Natural killer cell treated with Interleukin-12 subunit alpha and Interleukin-12 subunit beta and Interleukin-15 and Interleukin-18, amount 100 ng/mL, for 72 hours (primary cell): Measurements from ENCODE around the gene GATAD2B. TPM values are rescaled to one million over a fixed set of nuclear protein-coding genes. Genes with fewer than 3 reads are reported as not detected.

Experiments
- ATAC-seq, 2 donors: fragments of 150-1000 bp; cut with Tn5 transposase in 1 of 2; sonication (Bioruptor Pico), chemical (Tn5 transposase) in 1 of 2; 2 replicates each; pipeline ENCODE4 v1.10.0; 2021
- DNase-seq: peaks from one replicate; pipeline ENCODE4 v3.0.0; 2022; ENCODE audit warnings: low spot score
- H3K27ac Mint-ChIP-seq, 2 donors: 1 replicate in 1 of 2; 2 replicates in 1 of 2; pipeline ENCODE4 v1.8.0; 2022; ENCODE audit warnings: mixed read lengths in 2 of 2, mild to moderate bottlenecking in 1 of 2, moderate library complexity in 1 of 2
- H3K27me3 Mint-ChIP-seq, 2 donors: 1 replicate in 1 of 2; 2 replicates in 1 of 2; pipeline ENCODE4 v1.8.0; 2022; ENCODE audit warnings: mixed read lengths in 2 of 2
- H3K36me3 Mint-ChIP-seq: one replicate; pipeline ENCODE4 v1.8.0; 2022; ENCODE audit warnings: mixed read lengths
- H3K4me1 Mint-ChIP-seq, 2 donors: 1 replicate in 1 of 2; 2 replicates in 1 of 2; pipeline ENCODE4 v1.8.0; 2022; ENCODE audit warnings: low read depth in 2 of 2, mixed read lengths in 2 of 2, mild to moderate bottlenecking in 1 of 2
- H3K4me3 Mint-ChIP-seq: one replicate; pipeline ENCODE4 v1.8.0; 2022; ENCODE audit warnings: mixed read lengths
- H3K9me3 Mint-ChIP-seq: 2 replicates; pipeline ENCODE4 v1.8.0; 2022; ENCODE audit warnings: mixed read lengths
- total RNA-seq, 2 donors: library from RNA; stranded (reverse); gene quantifications; one replicate each; pipeline ENCODE4 v1.2.3, GENCODE V29; 2022

Gene GATAD2B
- total RNA-seq, 2 donors from 2014 or later: 58.5 to 76.6 TPM

DNA sequence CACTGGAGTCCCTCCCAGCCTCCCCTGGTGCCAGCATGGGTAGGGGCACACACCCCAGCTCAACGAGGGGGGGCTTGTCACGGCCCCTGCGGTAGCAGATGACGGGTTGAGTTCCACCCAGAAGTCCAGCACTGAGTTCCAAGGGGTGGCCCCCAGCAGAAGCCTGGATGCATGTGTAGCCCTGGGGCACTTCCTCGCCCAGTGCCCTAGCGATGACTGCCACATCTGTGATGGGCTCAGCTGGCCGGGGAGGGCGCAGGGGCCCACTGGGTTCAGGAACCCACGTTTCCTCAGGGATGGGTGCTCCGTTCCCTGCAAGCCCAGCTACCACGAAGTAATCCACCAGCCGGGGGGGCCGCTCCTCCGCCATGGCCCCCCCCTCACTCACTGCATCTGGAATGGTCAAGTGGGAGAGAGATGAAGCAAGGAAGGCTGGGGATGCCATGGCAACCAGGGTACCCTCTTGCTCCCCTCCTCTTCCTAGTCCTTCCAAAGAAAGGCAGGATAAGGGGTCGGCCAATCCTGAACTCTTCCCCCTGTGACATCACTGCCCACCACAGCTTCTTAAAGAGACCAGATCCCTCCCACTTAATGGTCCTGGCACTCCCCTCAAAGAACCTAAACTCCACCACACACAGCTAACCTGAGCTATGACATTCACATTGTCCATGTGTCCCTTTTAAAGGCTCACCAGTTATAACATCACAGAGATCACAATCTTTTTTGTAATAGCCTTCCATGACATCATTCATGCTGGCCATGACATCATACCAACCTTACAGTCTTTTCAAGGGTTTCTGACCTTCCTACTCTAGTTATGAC, 21.4 kb upstream of the GATAD2B start:
- Mint-ChIP-seq H3K9me3 (no peaks in the 10 kb centered on the region), H3K36me3 (peaks cover 16% of the 10 kb centered on the region), H3K27ac (peak overlapping the region; percentile 98), H3K4me3 (peak overlapping the region; percentile 92), H3K27me3 (no peaks in the 10 kb centered on the region), H3K4me1 (peaks cover 40 to 47% of the 10 kb centered on the region in 2 donors)
- DNase-seq: no peak
- ATAC-seq: no peak

DNA sequence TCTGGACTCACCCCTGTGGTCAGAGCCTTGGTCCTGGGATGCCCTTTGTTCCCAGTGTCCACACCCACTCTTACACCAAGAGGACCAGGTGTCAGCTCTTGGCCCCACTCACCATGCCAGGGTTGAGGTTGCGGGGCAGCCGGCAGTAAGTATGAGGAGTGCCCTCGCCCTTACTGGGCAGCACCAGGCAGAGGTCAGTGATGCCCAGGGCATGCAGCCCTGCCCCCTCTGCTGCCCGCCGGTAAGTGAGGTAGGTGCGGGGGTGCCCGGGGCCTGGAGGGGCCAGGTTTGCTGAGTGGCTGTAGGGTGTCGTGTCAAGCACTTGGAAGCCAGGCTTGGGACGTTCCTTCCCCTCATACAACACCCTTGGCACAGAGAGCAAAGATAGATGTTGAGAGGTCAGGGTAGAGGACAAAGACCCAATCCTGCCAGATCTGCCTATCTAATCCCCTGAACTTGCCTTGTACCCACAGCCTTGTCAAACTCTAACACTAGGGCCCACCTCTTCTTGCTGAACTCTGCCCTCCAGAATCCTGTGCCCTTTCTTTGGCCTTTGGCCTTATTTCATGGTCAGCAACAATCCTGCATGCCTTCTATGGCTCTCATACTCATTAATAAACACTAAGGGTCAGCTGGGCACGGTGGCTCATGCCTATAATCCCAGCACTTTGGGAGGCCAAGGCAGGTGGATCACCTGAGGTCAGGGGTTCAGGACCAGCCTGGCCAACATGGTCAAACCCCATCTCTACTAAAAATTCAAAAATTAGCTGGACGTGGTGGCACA, 20.2 kb upstream of the GATAD2B start:
- Mint-ChIP-seq H3K9me3 (no peaks in the 10 kb centered on the region), H3K27me3 (no peaks in the 10 kb centered on the region), H3K36me3 (peaks cover 11% of the 10 kb centered on the region), H3K4me3 (peak overlapping the region; percentile 15), H3K27ac (peak overlapping the region; percentile 98), H3K4me1 (peaks cover 40 to 49% of the 10 kb centered on the region in 2 donors)
- DNase-seq (no peak), ATAC-seq (no peak)

GRCh38 chr1:153941826-153942725, 19.3 kb upstream of the GATAD2B start:
- Mint-ChIP-seq H3K36me3 (peaks cover 11% of the 10 kb centered on the region), H3K9me3 (no peaks in the 10 kb centered on the region), H3K27me3 (no peaks in the 10 kb centered on the region), H3K4me3 (peak overlapping the region; percentile 15), H3K27ac (peak overlapping the region in 1 of 2 donors; percentile 98), H3K4me1 (peaks cover 44 to 57% of the 10 kb centered on the region in 2 donors)
- no peak for DNase-seq
- no peak for ATAC-seq

DNA sequence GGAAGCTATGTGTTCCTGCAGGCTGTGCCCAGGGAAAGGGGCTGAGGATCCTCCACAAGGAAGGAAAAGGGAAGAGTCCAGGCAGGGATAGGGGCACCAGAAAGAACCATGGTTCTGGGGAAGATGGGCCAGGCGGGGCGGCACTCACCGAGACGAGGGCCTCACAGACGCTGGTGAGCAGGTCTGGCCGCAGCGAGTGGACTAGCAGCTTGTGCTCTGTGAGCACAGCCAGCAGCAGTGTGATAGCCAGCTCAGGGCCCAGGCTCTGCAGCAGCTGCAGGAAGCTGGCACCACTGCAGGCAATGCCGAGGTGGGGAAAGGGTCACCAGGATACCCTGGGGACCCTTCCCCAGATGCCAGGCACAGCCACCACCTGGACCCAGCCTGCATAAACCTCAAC, 18.0 kb upstream of the GATAD2B start:
- Mint-ChIP-seq H3K36me3 (peaks cover 12% of the 10 kb centered on the region), H3K4me3 (no peak overlapping the region), H3K27me3 (no peaks in the 10 kb centered on the region), H3K9me3 (no peaks in the 10 kb centered on the region), H3K4me1 (peaks cover 38 to 56% of the 10 kb centered on the region in 2 donors), H3K27ac (peak overlapping the region in 1 of 2 donors; percentile 75)
- ATAC-seq (no peak), DNase-seq (peak; percentile 46)

DNA sequence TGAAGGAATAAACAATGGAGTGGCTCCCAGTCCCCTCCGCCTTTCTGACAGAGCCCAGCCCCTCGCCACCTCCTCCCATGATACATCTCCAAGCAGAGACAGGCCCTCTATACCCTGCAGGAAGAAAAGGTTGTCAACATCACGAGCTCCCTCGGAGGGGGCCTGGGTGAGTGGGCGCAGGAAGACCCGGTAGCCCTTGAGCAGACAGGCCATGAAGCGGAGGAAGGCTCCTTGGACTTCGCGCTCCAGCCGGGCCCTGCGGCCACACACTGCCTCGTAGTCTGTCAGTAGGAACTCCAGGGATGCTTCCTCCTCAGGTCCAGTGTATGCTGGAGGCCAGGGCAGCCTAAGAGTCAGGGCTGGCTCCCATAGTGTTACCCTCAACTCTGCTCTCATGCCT, 16.7 kb upstream of the GATAD2B start:
- Mint-ChIP-seq H3K27me3 (no peaks in the 10 kb centered on the region), H3K4me1 (peaks cover 32 to 49% of the 10 kb centered on the region in 2 donors), H3K36me3 (peaks cover 16% of the 10 kb centered on the region), H3K4me3 (no peak overlapping the region), H3K27ac (peak overlapping the region in 1 of 2 donors; percentile 75), H3K9me3 (no peaks in the 10 kb centered on the region)
- ATAC-seq: no peak
- peak; percentile 28 for DNase-seq

- peaks cover 16% of the 10 kb centered on the region for H3K36me3 Mint-ChIP-seq
- H3K4me3 Mint-ChIP-seq: no peak overlapping the region
- DNase-seq: peak; percentile 10
- H3K4me1 Mint-ChIP-seq: peaks cover 27 to 48% of the 10 kb centered on the region in 2 donors
- H3K27me3 Mint-ChIP-seq: no peaks in the 10 kb centered on the region
- ATAC-seq: no peak
- H3K27ac Mint-ChIP-seq: peak overlapping the region in 1 of 2 donors; percentile 75
- H3K9me3 Mint-ChIP-seq: no peaks in the 10 kb centered on the region
Observed at GRCh38 chr1:153938996-153939395, 16.2 kb upstream of the GATAD2B start.

- DNase-seq (no peak), ATAC-seq (no peak)
- H3K4me1 Mint-ChIP-seq: peaks cover 13 to 34% of the 10 kb centered on the region in 2 donors
- peaks cover 16% of the 10 kb centered on the region for H3K36me3 Mint-ChIP-seq
- H3K27ac Mint-ChIP-seq: peak overlapping the region in 1 of 2 donors; percentile 43
- no peaks in the 10 kb centered on the region for H3K27me3 Mint-ChIP-seq
- H3K4me3 Mint-ChIP-seq: no peak overlapping the region
- no peaks in the 10 kb centered on the region for H3K9me3 Mint-ChIP-seq
Observed at GRCh38 chr1:153937331-153937730, 14.6 kb upstream of the GATAD2B start.

DNA sequence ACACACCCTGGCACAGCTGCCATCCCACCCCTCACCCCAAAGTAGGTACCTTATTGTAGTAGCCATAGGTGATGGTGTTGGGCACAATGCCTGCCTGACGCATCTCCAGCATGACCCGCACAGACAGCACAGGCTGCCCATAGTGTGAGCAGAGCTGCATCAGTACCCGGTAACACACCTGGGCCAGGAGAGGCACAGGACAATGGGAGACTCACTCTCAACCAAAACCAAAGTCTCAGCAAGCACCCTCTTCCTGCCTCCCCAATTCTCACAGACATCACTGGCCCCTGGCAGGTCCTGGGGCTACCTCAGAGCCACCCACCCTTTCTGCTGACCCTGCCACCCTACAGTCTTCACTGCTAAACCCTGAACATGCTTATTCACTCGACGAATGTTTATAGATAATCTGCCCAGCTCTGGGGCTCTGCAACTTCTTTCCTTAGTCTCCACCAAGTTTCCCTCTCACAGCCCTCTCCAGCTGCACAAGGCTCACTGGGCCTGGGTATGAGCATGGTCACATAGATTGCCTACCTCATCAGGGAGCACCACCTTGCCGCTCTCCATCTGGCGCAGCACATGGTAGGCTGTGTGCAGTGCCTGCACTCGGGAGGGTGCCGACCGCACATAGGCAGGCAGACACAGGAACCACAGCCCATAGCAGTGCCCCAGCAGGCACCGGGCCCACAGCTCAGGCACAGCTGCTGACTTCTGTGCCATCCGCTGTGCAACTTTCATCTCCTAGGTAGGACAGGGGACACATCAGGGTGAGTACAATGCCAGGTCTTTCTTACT, 13.4 kb upstream of the GATAD2B start:
- Mint-ChIP-seq H3K4me3 (no peak overlapping the region), H3K27me3 (no peaks in the 10 kb centered on the region), H3K27ac (no peak overlapping the region), H3K4me1 (peaks cover 12 to 31% of the 10 kb centered on the region in 2 donors), H3K9me3 (no peaks in the 10 kb centered on the region), H3K36me3 (peaks cover 16% of the 10 kb centered on the region)
- DNase-seq (no peak), ATAC-seq (no peak)

DNA sequence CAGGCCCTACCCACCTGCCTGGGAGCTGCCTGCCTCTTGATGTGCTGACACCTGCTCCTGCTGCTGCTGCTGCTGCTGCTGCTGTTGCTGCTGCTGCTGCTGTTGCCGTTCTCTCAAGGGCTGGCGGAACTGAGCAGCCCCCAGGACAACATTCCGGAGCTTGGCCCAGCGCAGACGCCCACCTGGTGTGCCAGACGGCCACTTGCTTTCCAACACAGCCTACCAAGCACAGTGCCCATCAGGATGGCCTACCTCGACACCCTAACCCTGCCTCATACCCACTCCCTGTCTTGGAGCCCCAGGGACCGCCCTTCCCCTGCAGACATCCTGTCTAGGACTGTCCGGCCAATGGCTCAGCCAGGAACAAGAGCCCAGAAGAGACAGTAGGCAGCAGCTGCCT, 12.0 kb upstream of the GATAD2B start:
- DNase-seq (no peak), ATAC-seq (no peak)
- H3K4me1 Mint-ChIP-seq: peaks cover 5 to 23% of the 10 kb centered on the region in 2 donors
- H3K36me3 Mint-ChIP-seq: peaks cover 11% of the 10 kb centered on the region
- H3K9me3 Mint-ChIP-seq: no peaks in the 10 kb centered on the region
- H3K27me3 Mint-ChIP-seq: no peaks in the 10 kb centered on the region
- H3K4me3 Mint-ChIP-seq: no peak overlapping the region
- H3K27ac Mint-ChIP-seq: peak overlapping the region in 1 of 2 donors; percentile 26

- DNase-seq: no peak
- Mint-ChIP-seq H3K9me3 (no peaks in the 10 kb centered on the region), H3K4me3 (no peak overlapping the region), H3K4me1 (peaks cover 5 to 21% of the 10 kb centered on the region in 2 donors), H3K36me3 (peaks cover 11% of the 10 kb centered on the region), H3K27me3 (no peaks in the 10 kb centered on the region), H3K27ac (peak overlapping the region in 1 of 2 donors; percentile 26)
- no peak for ATAC-seq
Observed at GRCh38 chr1:153933955-153934354, 11.2 kb upstream of the GATAD2B start.

DNA sequence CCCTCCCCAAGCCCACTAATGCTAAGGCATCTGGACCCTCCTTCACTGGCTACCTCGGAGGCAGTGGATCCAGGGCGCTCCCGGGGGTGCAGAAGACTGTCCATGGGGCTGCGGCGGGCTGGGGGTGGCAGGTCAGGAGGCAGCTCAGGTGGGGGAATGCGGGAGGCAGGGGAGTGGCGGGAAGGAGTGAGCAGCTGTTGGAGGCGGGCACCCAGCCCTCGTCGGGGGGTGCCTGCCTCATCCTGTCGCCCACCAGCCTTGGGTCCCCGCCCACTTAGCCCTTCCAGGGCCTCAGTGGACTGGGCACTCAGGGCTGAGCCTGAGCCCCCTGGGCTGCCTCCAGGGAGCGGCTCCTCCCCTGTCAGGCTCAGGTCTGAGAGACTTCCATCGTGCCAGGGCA, 10.7 kb upstream of the GATAD2B start:
- Mint-ChIP-seq H3K27ac (no peak overlapping the region), H3K4me1 (peaks cover 5 to 26% of the 10 kb centered on the region in 2 donors), H3K27me3 (no peaks in the 10 kb centered on the region), H3K36me3 (peaks cover 11% of the 10 kb centered on the region), H3K9me3 (no peaks in the 10 kb centered on the region), H3K4me3 (no peak overlapping the region)
- ATAC-seq (no peak), DNase-seq (no peak)

- DNase-seq (no peak), ATAC-seq (no peak)
- Mint-ChIP-seq H3K9me3 (no peaks in the 10 kb centered on the region), H3K4me3 (no peak overlapping the region), H3K36me3 (peaks cover 11% of the 10 kb centered on the region), H3K27ac (no peak overlapping the region), H3K27me3 (no peaks in the 10 kb centered on the region), H3K4me1 (peaks cover under 1 to 27% of the 10 kb centered on the region in 2 donors)
Observed at GRCh38 chr1:153932156-153933131, 9.7 kb upstream of the GATAD2B start.
